Stimulated activated CD4-positive, alpha-beta T cell treated with anti-CD3 and anti-CD28 coated beads, Interleukin-4, amount 100 ng/mL, for 48 hours (primary cell): ENCODE data around the gene FAF1.
"Not testable (repeated sequence)": the region's sequence is repeated elsewhere in the genome, so short reads cannot be mapped to it uniquely, and the experiment has no call there.

Experiments
- DNase-seq, 2 donors: peaks; one replicate each; pipeline ENCODE4 v3.0.0-alpha.2; 2020; ENCODE audit warnings: low read depth in 2 of 2

Gene FAF1

GRCh38 chr1:50847303-50847702 is 112.8 kb downstream of the FAF1 start:
- no peak for DNase-seq

DNA sequence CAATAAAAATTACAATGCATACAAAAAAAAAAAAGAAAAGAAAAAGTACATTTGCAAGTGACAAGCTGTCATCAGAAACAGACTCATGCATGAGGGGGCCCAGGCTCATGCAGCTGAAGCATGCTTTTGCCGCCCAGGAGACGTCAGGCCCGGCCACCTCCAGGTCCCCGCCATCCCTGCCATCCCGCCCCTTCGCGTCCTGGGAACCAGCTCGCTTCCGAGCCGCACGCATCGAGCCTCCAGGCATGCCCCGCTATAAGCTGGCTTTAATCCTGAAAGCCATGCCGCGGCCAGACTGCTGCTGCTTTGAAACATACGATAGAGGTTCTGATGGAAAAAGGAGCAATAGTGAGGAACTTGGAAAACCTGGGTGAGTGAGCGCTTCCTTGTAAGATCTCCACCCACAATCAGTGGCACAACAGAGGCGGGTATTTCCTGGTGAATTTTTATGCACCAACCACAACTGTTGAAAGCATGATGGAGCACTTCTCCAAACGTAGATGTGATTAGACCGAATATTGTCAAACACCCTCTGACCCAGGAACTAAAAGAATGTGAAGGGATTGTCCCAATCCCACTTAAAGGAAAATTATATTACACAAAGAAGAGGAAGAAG is 113.7 kb downstream of the FAF1 start:
- DNase-seq = no peak

GRCh38 chr1:50841791-50842387 is 118.2 kb downstream of the FAF1 start:
- DNase-seq = no peak

- DNase-seq = no peak
These were observed 124.0 kb downstream of the FAF1 start for GRCh38 chr1:50836117-50836516.

- DNase-seq = no peak
These were observed 126.9 kb downstream of the FAF1 start for GRCh38 chr1:50833216-50833615.

- DNase-seq = no peak
These were observed 127.9 kb downstream of the FAF1 start for GRCh38 chr1:50832167-50832566.

- DNase-seq = no peak
These were observed 128.6 kb downstream of the FAF1 start for GRCh38 chr1:50831300-50832061.

DNA sequence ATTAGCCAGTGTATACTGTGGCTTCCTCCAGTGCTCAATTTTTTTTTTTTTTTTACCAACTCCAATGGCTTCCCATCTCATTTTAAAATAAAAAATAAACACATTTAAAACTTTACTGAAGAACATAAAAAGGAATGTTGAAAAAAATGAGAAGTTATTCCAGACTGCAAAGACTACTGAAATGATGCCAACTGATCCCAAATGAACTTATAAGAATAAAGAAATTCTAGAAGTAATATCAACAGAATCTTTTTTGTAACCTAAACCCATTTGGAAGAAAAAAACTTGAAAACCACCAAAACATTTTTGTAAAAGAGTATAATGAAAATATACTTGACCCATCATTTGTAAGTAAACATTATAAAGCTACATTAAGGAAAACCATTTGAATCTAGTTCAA is 129.4 kb downstream of the FAF1 start:
- DNase-seq = no peak

DNA sequence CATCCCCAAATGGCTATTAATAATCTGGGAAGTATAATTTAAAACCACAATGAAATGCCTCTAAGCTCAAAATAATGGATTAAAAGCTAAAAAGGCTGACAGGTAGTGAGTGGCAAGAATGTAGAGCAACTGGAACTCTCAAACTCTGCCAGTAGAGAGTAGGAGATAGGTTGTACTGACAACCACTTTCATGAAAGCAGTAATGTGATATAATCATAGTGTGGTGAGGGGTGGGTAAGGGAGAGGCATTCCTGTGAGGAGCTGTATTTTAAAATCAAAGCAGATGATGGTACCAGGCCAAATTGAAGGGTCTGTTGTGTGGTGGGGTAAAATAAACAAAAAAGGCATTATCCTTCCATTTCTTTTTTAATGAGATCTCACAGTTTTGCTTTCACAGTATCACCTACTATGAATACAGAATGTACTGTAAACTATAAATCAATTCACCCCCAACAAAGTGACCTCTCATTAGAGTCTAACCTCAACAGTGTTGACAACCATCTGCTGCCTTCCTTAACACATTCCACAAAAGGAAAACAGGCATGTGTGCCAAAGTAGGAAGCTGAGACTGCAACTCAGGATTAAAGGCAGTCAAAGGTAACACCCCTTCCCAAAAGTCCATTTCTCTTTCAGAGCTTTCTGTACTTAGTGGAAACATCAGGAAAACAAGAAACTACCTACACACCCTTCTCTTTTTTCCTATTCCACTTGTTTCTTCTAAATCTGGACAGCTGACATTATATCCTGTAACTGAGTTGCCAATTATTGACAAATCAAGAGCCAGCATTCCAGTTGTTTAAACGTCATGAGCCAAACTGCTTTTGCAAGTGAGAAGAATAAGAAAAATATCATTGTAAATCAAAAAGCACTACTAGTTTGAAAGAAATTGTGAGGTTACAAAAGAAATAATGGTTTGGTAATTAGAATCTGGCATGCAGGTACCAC is 130.8 kb downstream of the FAF1 start:
- DNase-seq = no peak

DNA sequence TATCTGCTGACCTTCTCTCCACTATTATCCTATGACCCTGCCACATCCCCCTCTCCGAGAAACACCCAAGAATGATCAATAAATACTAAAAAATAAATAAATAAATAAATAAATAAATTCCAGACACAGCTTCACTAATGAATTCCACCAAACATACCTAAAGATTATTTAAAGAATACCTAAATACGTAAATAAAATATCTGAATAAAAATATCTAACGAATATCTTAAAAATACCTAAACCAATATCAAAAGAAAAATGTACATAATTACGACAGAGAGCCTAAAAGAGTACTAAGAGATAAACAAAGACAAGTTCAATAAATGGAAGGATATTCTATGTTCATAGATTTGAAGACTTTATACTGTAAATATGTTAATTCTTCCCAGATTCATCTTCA is 132.5 kb downstream of the FAF1 start:
- no peak for DNase-seq

DNA sequence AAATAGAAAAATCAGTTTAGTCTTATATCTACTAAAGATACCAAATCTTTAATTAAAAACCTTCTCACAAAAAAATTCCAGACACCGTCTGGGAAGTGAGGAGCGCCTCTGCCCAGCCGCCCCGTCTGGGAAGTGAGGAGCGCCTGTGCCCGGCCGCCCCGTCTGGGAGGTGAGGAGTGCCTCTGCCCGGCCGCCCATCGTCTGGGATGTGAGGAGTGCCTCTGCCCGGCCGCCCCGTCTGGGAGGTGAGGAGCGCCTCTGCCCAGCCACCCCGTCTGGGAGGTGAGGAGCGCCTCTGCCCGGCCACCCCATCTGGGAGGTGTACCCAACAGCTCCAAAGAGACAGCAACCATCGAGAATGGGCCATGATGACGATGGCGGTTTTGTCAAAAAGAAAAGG is 133.3 kb downstream of the FAF1 start:
- not testable (repeated sequence) for DNase-seq

DNA sequence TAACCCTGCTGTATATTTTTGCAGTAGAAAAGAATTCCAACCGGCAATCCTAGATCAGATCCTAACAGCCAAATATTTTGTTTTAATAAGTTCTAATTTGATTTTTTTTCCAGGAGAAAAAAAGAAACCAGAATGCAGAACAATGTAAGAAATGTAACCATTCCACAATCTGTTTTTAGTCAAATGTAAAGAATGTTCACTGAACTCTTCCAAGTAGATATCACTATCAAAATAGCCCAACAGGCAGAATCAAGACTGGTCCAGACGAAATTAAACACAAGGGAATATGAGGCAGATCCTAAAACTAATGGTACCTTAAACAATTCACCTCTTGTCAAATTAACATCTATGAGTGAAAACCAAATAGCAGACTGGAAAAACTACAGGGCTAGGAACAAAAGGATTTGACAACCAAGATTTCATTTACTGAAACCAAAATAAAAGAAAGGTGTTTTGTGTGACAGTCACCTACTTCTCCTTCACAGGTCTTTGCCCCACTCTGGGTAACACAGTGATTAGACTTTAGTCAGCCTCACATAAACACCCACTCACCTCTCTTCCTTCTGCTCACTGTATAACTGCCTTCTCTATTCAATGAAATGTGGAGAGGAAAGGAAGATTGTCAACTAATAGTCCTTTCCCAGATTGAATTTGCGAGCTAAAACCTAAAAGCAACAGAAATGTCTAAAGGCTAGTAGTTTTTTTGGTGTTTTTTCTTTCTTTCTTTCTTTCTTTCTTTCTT is 137.9 kb downstream of the FAF1 start:
- no peak for DNase-seq

GRCh38 chr1:50820545-50820944 is 139.5 kb downstream of the FAF1 start:
- no peak for DNase-seq

DNA sequence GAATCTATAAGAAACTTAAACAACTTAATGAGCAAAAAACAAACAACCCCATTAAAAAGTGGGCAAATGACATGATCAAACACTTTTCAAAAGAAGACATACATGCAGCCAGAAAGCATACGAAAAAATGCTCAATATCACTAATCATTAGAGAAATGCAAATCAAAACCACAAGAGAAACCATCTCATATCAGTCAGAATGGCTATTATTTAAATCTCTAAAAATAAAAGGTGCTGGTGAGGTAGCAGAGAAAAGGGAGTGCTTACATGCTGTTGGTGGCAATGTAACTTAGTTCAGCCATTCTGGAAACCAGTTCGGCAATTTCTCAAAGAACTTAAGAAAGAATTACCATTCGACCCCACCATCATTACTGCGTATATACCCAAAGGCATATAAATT is 147.7 kb downstream of the FAF1 start:
- no peak for DNase-seq

- DNase-seq = no peak
These were observed 151.8 kb downstream of the FAF1 start for GRCh38 chr1:50808296-50808695.

- no peak for DNase-seq
These were observed 163.8 kb downstream of the FAF1 start for GRCh38 chr1:50796272-50796671.

- DNase-seq = no peak
These were observed 166.5 kb downstream of the FAF1 start for GRCh38 chr1:50793521-50793920.

GRCh38 chr1:50787266-50787665 is 172.8 kb downstream of the FAF1 start:
- no peak for DNase-seq

GRCh38 chr1:50783286-50783685 is 176.8 kb downstream of the FAF1 start:
- DNase-seq = no peak

- DNase-seq = no peak
These were observed 179.3 kb downstream of the FAF1 start for GRCh38 chr1:50780797-50781196.

DNA sequence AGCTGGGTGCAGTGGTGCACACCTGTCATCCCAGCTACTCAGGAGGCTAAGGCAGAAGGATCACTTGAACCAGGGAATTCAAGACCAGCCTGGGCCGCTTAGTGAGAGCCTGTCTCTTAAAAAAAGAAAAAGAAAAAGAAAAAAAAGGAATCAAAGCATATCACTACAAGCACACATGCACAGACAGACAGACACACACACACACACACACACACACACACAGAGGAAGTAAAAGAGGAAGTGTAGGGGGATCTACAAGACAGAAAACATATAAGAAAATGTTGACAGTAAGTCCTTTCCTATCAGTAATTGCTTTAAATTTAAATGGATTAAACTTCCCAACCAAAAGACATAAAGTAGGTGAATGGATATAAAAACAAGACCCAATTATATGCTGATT is 180.3 kb downstream of the FAF1 start:
- no peak for DNase-seq
